Measurements from ENCODE around the gene ST7L.
"Not testable (repeated sequence)": the region's sequence is repeated elsewhere in the genome, so short reads cannot be mapped to it uniquely, and the experiment has no call there.

- not testable (repeated sequence) for TF ChIP-seq CTCF, POLR2A, POLR2AphosphoS5, EP300 (IDR thresholded peaks at IDR 0.05)
These were observed 131.3 kb downstream of the ST7L start for GRCh38 chr1:112487686-112488085.

Measured in upper lobe of left lung (tissue), 4 donors.